ENCODE measurements around the gene SEZ6L2.
"Not testable (repeated sequence)": the region's sequence is repeated elsewhere in the genome, so short reads cannot be mapped to it uniquely, and the experiment has no call there.

The SEZ6L2 gene

GRCh38 chr16:29858149-29858849, 41.1 kb downstream of the SEZ6L2 start:
- DNase-seq (ENCODE audit: low spot score), result no peak

DNA sequence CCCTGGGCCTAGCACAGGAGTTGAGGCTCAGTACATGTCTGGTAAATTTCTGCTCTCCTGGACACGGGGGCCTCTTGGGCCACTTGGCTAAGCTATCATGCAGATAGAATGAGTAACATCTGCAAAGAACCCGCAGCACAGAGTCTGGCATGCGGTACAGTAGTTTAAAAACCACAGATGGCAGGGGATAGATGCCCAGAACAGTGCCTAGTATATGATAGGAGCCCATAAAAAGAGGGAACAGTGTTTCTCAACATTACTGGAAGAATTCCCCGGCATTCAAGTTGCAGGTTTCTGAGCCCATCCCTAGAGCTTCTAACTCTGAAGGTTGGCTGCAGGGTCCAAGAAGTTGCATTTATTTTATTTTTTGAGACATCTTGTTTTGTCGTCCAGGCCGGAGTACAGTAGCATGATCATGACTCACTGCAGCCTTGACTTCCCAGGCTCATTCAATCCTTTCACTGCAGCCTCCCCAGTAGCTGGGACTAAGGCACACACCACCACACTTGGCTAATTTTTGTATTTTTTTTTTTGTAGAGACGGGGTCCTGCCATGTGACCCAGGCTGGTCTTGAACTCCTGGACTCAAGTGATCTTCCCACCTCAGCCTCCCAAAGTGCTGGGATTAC, 42.1 kb downstream of the SEZ6L2 start:
- DNase-seq (ENCODE audit: low spot score), result no peak

GRCh38 chr16:29854520-29855100, 44.7 kb downstream of the SEZ6L2 start:
- DNase-seq (ENCODE audit: low spot score), result no peak

DNA sequence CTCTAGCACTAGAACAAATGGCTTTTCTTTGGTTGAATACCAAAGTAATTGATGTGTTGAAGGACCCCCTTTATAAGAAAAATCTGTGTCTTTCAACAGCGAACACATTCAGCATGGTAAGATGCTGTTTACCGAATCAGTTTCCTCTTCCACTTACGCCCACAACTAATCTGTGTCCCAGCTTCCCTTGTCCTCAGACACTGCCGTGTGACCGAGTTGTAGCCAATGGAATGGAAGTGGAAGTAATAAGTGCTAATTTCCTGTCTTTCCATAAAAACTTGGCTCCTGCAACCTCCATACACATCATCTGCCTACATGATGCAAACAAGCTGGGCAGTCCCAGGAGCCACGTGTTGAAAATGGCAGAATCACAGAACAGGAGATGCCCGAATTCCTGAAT, 46.7 kb downstream of the SEZ6L2 start:
- no peak for DNase-seq (ENCODE audit: low spot score)

GRCh38 chr16:29850998-29851397, 48.4 kb downstream of the SEZ6L2 start:
- no peak for DNase-seq (ENCODE audit: low spot score)

GRCh38 chr16:29849505-29849904, 49.8 kb downstream of the SEZ6L2 start:
- no peak for DNase-seq (ENCODE audit: low spot score)

DNA sequence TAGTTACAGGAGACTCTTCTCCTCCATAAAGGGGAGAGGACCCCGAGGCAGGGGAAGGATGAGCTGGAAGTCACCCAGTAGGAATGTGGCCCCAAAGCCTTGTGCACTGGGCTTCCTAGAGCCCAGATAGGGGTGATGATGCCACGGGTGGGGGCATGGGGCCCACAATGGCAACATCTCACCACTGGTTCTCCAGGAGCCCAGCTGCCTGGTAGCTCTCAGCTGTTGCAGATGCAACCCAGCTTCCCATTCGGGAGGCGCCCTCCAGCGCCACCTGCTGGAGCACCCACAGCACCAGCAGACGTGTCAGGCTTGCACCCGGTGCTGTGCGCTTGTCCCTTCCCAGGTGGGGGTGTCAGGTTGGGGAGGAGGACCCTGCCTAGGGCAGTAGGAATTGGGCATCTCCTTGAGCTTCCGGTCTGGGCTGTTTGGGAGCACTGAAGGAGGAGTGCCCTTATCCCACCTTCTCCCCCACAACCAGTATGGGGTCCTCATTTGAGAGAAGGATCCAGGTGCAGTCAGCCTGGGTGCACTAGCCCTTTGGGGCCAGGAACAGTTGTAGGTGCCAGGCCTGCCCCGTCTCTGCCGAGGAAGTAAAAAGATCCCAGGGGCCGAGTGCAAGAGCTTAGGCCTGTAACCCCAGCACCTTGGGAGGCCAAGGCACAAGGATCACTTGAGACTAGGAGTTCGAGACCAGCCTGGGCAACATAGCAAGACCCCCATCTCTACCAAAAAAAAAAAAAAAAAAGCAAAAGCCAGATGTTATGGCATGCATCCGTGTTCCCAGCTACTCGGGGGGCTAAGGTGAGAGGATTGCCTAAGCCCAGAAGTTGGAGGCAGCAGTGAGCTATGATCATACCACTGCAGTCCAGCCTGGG, 50.7 kb downstream of the SEZ6L2 start:
- peak; percentile 67 for DNase-seq (ENCODE audit: low spot score)

DNA sequence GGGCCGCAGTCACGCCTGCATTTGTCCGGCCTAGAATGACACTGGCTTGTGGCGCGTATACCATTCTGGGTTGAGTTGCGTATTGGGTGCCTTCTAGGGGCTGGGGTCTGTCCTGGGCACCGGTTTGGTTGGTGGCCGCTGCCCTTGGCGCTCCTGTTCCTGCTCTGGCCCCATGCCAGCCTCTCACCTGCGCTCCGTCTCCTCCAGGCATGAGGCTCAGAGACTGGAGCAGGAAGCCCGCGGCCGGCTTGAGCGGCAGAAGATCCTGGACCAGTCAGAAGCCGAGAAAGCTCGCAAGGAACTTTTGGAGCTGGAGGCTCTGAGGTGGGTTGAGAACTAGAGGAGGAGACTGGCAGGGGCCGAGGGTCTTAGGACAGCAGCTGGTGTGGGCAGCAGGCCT, 53.7 kb downstream of the SEZ6L2 start:
- no peak for DNase-seq (ENCODE audit: low spot score)

DNA sequence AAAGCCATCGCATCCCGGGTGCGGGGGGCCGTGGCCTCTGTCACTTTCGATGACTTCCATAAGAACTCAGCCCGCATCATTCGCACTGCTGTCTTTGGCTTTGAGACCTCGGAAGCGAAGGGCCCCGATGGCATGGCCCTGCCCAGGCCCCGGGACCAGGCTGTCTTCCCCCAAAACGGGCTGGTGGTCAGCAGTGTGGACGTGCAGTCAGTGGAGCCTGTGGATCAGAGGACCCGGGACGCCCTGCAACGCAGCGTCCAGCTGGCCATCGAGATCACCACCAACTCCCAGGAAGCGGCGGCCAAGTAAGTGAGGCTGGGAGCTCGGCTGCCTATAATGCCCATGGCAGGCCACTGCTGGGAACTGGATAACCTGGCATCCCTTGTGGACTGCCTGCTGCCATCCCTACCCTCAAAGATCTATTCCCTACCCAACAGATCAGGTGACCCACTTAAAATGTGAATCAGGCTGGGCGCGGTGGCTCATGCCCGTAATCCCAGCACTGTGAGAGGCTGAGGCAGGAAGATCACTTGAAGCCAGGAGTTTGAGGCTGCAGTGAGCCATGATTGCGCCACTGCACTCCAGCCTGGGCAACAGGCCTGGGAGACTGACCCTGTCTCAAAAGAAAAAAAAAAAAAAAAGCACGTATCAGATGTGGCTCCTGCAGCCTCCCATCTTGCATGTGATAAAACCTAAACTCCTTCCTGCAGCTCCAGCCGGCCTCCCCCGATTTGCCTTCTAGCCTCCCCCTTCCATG, 54.6 kb downstream of the SEZ6L2 start:
- no peak for DNase-seq (ENCODE audit: low spot score)

GRCh38 chr16:29843931-29844330, 55.4 kb downstream of the SEZ6L2 start:
- no peak for DNase-seq (ENCODE audit: low spot score)

- no peak for DNase-seq (ENCODE audit: low spot score)
Observed at GRCh38 chr16:29842732-29843346, 56.5 kb downstream of the SEZ6L2 start.

DNA sequence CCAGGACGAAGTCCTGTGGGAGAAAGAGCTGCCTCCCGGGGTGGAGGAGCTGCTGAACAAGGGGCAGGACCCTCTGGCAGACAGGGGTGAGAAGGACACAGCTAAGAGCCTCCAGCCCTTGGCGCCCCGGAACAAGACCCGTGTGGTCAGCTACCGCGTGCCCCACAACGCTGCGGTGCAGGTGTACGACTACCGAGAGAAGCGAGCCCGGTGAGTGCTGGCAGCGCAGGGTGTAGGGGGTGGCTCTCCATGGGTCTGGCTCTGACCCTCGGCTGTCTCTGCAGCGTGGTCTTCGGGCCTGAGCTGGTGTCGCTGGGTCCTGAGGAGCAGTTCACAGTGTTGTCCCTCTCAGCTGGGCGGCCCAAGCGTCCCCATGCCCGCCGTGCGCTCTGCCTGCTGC, 57.7 kb downstream of the SEZ6L2 start:
- no peak for DNase-seq (ENCODE audit: low spot score)

GRCh38 chr16:29840240-29840639, 59.1 kb downstream of the SEZ6L2 start:
- no peak for DNase-seq (ENCODE audit: low spot score)

DNA sequence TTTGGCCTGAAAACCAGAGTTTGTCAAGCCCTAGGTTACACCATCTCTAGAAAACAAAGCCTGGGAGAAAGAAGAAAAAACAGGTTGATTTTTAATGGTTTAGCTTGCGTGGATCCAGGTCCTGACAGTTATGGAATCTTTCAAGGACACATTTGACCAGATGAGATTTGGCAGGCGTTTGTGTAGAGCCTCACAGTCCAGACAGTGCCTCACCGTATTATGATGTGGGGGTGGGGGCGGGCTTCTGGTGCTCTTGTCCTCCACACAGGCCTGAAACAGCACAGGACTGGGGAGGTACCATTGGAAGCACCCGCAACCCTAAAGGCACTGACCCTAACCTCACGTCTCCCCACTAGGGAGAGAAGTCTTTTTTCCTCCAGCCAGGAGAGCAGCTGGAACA, 59.5 kb downstream of the SEZ6L2 start:
- peak; percentile 57 for DNase-seq (ENCODE audit: low spot score)

GRCh38 chr16:29837841-29838240, 61.5 kb downstream of the SEZ6L2 start:
- no peak for DNase-seq (ENCODE audit: low spot score)

DNA sequence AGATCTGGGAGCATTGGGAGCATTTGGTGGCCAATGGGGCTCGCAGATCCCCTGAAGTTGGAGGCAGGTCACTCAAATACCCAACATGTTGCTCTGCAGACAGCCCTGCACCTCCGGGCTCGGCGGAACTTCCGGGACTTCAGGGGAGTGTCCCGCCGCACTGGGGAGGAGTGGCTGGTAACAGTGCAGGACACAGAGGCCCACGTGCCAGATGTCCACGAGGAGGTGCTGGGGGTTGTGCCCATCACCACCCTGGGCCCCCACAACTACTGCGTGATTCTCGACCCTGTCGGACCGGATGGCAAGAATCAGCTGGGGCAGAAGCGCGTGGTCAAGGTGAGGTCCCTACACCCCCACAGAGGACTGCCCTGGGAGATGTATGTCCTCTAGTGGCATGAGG, 62.7 kb downstream of the SEZ6L2 start:
- no peak for DNase-seq (ENCODE audit: low spot score)

- DNase-seq (ENCODE audit: low spot score), result no peak
Observed at GRCh38 chr16:29835926-29836325, 63.4 kb downstream of the SEZ6L2 start.

- no peak for DNase-seq (ENCODE audit: low spot score)
Observed at GRCh38 chr16:29834079-29834478, 65.3 kb downstream of the SEZ6L2 start.

GRCh38 chr16:29833219-29833618, 66.1 kb downstream of the SEZ6L2 start:
- DNase-seq (ENCODE audit: low spot score), result not testable (repeated sequence)

DNA sequence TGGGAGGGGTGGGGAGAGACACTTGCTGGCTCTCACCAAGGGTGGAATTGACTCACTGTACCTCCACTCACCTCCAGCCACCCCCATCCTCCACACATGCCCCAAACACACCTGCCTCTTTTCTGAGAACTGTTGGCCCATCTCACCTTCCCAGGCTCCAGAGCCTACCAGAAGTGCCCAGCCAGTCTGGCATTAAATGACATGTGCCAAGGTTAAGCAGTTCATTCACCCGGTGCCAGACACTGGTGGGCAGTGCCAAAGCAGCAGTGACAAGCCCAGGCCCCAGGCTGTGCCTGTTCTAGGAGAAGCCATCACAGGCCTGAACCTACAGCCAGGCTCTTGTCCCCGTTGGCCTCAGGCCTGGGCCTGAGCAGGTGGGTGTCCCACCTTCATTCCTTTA, 67.9 kb downstream of the SEZ6L2 start:
- DNase-seq (ENCODE audit: low spot score), result no peak

- DNase-seq (ENCODE audit: low spot score), result no peak
Observed at GRCh38 chr16:29830774-29831173, 68.6 kb downstream of the SEZ6L2 start.
